Panc1 (cell line): ENCODE results near the gene ITGA2B.

ENCODE experiments used
- CTCF ChIP-seq: fragments of 450-650 bp; IDR thresholded peaks from 2 replicates; pipeline ENCODE4 v1.5.1; 2017; ENCODE audit warnings: mild to moderate bottlenecking
- REST ChIP-seq, 2 experiments: IDR thresholded peaks; 2 replicates each; pipeline ENCODE4 v1.6.1; 2011 to 2012; ENCODE audit warnings: low read depth in 2 of 2, control low read depth in 1 of 2, low read length in 1 of 2, mild to moderate bottlenecking in 1 of 2, moderate library complexity in 1 of 2; ENCODE audit not compliant: insufficient read depth in 1 of 2

DNA sequence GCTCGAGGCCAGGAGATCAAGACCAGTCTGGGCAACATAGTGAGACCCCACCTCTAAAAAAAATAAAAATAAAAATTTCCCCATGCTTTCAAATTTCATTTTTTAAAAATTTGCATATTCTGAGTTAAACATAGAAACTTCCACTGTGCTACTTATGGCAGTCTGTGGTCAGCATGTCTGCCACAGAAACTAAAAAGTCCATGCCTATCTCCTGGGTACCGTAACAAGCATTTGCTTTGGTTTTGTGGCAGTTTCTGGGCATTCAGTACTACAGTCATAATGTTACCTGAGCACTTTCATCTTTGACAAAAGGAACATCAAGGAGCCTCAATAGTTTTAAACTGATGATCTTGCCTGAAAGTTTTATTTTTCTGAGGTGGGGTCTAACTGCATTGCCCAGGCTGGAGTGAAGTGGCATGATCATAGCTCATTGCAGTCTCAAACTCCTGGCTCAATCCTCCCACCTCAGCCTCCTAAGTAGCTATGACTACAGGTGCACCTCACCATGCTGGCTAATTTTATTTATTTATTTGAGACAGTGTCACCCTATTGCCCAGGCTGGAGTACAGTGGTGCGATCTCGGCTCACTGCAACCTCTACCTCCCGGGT lies 13.2 kb upstream of the ITGA2B start:
- TF ChIP-seq CTCF (no peak), REST (IDR thresholded peaks at IDR 0.05; ENCODE audit: insufficient read depth in 1 of 2, low read depth in 2 of 2, low read length in 1 of 2) (no peak)
